Effector CD8-positive, alpha-beta T cell (primary cell): ENCODE data around the gene RBFOX1.

ENCODE experiments used
- DNase-seq: peaks from one replicate; lab custom pipeline; 2025; lab: John Stamatoyannopoulos, UW

Gene RBFOX1

DNA sequence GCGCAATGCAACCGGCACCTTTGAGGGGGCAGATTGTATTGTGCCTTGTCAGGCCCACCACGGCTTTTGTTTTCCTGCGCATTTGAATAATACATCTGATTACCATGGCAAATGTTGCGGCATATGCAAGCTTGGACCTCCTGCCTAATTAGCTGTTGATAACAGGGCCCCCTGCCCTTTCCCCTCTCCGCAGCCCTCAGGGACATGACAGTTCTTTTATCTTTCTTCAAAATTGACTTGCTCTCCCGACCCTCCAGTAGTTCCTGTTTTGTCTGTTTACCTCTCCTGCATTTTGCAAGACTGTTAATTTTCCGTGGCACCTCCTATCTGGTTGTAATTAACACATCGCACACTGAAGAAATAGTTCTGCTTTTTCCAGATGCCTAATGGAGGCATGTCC lies 86.8 kb downstream of the RBFOX1 start:
- DNase-seq = no peak

- no peak for DNase-seq
Measured at GRCh38 chr16:7420079-7420478, 87.4 kb downstream of the RBFOX1 start.

GRCh38 chr16:7420843-7421242 lies 88.2 kb downstream of the RBFOX1 start:
- no peak for DNase-seq

DNA sequence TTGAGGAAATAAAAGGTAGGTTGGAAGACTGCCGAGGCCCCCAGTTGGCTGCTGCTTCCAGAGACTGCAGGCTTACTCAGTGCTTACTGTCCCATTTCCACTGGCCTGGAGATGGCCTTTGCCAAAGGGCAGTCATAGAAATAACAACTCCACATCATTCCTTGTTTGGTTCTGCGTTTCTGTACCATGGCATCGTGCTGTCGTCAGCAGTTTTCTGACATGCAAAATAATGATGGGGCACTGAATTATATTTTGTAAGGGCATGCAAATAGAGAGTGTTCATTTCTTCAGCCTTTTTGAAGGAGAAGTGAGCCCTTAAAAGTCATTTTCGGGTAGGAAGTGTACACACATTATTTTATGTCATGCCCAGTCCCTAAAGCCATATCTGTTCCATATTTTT lies 88.9 kb downstream of the RBFOX1 start:
- DNase-seq = no peak

DNA sequence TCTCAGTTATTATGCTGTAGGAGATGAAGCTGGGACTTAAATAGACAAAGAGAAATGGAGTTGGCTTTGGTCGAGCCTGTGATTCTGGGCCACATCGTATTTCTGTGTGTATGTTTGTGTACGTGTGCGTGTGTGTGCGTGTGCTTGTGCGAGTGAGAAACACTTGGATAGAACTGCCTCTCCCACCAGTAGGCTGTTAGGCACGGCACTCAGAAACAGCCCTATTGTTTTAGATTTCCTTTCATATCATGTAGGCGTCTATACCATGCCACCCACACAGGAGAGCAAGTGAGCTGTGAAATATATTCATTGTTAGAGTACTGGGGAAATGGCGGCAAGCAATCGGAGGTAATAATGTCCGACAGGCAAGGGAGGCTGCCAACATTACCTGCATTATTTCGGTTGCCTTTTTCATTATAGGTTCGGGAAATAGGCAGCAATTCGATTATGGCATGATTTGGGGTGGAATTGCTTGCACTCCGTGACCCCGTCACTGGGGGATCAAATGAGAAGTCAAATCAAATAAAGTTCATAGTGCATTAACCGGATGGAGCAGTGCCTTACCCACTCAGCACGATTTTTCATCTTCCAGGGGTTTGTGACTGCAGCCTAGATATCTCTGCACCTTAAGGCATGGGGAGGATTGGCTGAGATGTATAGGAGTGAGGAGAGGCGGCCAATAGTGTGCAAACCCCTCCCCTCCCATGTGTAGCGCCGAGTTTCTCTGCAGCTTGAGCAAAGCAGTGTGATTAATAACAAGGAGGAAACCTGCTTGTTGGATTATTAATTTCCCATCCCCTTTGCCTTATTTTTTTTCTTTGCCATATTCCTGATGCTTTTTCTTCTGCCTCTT lies 89.6 kb downstream of the RBFOX1 start:
- DNase-seq = no peak

- DNase-seq = no peak
Measured at GRCh38 chr16:7423434-7424044, 90.9 kb downstream of the RBFOX1 start.

DNA sequence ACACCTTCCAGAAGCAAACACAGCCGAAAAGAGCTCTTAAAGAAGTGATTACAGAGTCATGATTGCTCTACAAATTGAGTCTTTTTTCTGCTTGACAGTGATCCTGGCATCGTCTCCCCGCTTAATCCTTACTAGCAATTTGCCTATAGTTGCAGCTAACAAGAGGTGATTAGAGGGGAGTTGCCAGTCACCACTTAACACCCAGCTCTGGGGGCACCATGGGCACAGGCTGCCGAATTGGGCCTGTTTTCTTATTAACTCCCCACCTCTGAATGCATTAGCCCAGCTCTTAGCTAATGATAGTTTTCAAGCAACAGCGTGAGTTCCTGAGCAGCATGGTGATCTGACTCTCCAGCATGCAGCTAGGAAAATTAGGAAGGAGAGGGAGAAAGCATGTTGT lies 93.5 kb downstream of the RBFOX1 start:
- DNase-seq = no peak

DNA sequence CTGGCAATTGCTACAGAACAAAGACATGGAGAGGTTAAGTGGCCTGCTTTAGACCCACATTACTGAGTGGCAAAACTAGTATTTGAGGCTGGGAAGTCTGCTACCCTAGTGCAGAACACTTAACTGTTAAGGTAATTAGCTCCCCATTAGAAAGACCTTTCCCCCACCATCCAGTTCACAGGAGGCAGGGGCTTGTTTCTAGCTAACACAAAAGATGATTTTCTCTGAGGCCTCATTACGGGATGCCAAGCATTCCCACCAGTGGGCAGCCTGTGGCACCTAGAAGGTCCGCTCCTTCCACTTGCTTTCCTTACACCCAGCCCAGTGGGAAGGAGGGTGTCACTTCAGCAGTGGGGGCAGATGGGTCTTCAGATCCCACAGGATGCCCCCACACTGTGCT lies 99.1 kb downstream of the RBFOX1 start:
- DNase-seq = no peak

GRCh38 chr16:7436306-7436705 lies 103.7 kb downstream of the RBFOX1 start:
- DNase-seq = no peak

DNA sequence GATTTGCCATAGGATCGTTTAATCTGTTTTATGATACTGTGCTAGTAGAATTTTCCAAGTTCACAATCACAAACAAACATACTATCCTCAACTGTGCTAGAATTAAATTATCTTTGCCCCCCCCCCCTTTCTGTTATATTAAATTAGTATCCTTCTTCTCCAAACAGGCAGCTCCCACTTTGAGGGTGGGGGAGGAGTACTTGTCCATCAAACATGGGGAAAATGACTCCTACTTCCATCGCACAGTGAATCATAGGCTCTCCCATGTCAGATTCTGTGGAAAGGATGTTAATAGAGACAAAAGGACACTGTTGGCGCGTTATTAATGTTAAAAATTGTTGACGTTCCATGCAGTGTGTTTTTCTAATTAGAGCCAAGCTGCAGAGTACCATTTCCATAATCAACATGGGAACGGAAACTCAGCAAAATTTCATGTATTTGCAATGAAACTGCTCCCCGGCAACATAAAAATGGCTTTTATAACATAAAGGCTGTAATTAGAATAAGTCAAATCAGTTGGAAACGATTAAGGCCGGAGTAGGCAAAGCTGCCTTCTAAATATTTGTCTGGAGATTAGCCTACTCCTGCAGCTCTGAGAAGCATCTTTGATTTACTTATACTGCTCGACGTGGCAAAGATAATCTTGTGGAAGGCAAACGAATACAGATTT lies 104.6 kb downstream of the RBFOX1 start:
- DNase-seq = no peak

- no peak for DNase-seq
Measured at GRCh38 chr16:7437843-7438242, 105.2 kb downstream of the RBFOX1 start.

- DNase-seq = no peak
Measured at GRCh38 chr16:7438601-7439000, 106.0 kb downstream of the RBFOX1 start.

DNA sequence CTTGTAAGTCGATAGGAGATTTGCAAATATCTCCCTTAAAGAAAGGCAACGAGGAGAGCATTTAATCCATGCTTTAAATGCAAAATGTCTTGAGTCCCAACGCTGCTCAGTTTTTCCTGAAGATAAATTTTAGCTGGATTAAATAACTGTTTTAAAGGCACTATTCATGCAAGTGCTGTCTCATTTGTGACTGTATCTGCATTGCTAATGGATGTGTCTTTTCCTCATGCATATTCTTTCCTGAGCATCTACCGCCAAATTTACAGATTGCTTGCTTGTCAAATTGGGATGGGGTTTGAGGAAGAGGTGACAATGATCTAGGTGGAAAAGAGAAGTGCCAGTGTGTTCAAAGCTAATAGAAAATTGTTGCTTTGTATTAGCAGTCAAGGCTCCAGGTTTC lies 106.9 kb downstream of the RBFOX1 start:
- DNase-seq = no peak

DNA sequence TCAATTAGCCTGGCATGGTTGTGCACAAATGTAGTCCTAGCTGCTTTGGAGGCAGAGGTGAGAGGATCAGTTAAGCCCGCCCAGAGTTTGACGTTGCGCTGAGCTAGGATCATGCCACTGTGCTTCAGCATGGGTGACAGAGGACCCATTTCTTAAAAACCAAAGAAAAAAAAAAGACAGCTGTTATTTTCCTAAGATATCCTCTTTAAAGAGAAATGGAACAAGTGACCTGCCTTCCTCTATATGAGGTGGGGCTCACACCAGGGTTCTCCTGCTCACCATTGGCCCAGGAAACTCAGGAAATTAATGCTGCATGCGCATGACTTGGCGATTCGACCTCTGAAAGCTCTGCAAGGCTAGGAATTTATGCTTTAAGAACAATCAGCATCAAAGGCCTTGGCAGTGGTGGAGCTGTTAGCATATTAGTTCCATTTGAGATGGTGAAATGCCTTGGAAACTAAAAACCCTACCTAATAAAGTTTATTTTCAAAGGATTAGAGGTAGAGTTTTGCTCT lies 108.3 kb downstream of the RBFOX1 start:
- DNase-seq = no peak

- DNase-seq = no peak
Measured at GRCh38 chr16:7442050-7442449, 109.4 kb downstream of the RBFOX1 start.

- DNase-seq = no peak
Measured at GRCh38 chr16:7443142-7443541, 110.5 kb downstream of the RBFOX1 start.

DNA sequence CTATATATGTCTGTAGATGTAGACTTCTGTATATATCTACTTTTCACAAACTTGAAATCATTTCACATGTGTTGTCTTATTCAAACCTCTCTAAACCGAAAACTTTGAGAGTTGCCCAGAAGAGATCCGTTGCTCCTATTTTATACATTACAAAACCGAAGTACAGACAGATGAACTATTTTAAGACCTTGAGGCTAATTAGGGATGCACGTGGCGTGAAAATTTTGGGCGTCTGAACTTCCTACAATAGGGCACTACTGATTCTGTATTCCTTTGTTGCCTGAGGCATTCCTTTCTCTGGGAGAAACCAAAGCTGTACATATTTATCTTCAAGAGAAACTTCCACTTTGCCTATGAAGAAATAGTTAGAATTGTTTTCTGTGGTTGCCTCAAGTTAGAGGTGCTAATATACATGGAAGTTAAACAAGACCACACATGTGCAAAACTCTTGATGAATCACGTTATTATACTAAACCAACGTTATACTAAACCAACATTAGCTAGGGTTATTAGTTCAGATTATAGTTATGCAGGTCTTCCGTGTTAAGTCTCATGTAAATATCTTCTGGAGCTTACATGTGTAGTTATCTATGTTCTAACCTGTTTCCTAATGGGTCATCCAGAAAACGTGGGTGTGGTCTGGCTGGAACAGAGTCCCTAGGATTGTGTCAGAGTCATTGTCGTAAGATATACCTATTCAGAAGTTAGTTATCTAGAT lies 111.2 kb downstream of the RBFOX1 start:
- no peak for DNase-seq

DNA sequence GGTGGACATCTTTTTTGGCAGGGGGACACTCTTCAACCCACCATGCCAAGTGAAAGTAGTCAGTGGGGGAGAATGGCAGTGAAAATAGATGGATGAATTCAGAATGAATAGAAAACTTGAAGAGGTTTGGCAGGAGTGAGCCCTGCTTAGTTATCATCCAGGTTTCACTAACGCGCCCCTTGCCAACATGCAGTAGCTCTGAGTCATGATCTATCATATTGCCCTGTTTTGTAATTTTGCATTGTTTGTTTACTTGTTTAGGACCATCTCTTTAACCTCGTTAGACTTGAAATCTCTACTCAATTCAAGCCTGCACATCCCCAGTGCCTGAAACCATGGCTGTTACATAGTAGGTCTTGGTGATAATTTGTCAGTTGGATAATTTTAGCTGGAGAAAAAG lies 116.7 kb downstream of the RBFOX1 start:
- no peak for DNase-seq

GRCh38 chr16:7449808-7450207 lies 117.2 kb downstream of the RBFOX1 start:
- DNase-seq = no peak

GRCh38 chr16:7450440-7450839 lies 117.8 kb downstream of the RBFOX1 start:
- DNase-seq = no peak

GRCh38 chr16:7452090-7452489 lies 119.4 kb downstream of the RBFOX1 start:
- DNase-seq = no peak

DNA sequence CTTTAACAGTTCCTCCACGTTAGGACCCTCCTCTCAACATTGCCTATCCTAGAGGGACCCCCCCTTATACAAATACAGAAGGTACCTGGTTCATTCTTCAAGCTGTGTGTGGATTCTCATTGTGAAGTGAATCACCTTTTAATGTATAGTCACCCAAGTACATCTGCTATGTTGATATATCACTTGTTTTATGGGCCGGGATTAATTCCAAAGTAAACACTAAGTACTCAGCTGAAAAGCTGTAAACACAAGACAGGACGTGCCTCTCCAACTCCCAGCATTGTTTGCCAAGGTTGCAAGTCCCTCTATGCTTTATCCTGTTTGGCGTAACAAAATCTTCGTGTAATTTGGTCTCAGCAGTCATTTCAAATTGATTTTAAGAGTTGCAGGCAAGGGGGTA lies 123.6 kb downstream of the RBFOX1 start:
- DNase-seq = no peak
